Adipocyte (in vitro differentiated cells): Measurements from ENCODE around the gene IL17RD.

Source experiments
- DNase-seq: peaks from one replicate; pipeline ENCODE4 v3.0.0-alpha.2; 2015; ENCODE audit warnings: low read depth
- H3K27me3 ChIP-seq: replicated peaks from 2 replicates; pipeline ENCODE4 v1.7.0; 2013; ENCODE audit warnings: mild to moderate bottlenecking, low read length, moderate library complexity; ENCODE audit not compliant: control insufficient read depth, insufficient read depth
- H3K36me3 ChIP-seq: 2 replicates; pipeline ENCODE4 v1.7.0; 2013; ENCODE audit warnings: low read length, mild to moderate bottlenecking, moderate library complexity; ENCODE audit not compliant: control insufficient read depth, insufficient read depth, severe bottlenecking
- H3K4me1 ChIP-seq: 2 replicates; pipeline ENCODE4 v1.7.0; 2013; ENCODE audit warnings: mild to moderate bottlenecking, low read length, moderate library complexity; ENCODE audit not compliant: control insufficient read depth, insufficient read depth
- H3K4me3 ChIP-seq: 2 replicates; pipeline ENCODE4 v1.7.0; 2013; ENCODE audit warnings: mild to moderate bottlenecking, low read length, moderate library complexity
- H3K9ac ChIP-seq: 2 replicates; pipeline ENCODE4 v1.7.0; 2013; ENCODE audit warnings: mild to moderate bottlenecking, low read length, moderate library complexity
- H3K9me3 ChIP-seq: 2 replicates; pipeline ENCODE4 v1.7.0; 2013; ENCODE audit warnings: mild to moderate bottlenecking, low read length, moderate library complexity; ENCODE audit not compliant: control insufficient read depth

Gene IL17RD

DNA sequence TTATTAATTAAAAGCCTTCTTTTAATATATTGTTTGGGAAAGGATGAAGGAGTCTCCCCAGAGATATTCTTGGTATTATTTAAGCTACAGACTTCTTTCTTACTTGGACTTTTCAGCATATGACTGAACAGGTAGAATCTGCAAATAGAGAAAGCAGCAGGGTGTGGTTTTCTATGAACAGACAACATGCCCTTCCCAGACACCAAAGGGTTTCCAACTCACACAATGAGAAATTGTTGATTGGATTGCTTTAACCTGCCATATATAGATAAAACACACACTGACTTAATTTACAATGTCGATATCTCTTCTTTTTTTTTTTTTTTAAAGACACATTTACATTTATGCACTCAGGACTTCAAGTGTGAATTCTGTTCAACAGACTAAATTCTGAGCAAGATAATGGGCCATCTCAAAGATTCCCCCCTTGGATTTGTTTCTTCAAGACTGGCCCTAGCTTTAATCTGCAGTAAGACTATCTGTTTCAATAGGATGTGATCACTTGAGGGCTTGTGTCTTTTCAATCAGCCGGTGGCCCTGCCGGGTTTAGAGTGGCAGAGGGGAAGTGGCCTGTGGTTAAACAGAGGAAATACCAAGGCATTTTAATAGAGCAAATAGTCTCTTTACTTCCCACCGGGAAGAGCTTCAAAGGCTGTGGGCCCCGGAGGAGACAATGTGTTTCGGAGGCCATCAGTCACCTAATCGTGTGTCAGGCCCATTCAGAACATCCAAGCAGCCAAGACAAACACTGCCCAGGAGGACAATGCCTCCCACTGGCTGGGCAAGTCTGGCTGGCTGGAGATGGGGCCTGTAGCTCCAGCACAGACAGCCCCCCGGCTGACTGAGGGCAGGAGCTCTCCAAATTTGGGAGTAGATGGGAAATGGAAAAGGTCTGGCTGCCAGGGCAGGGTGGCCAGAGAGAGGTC lies 6.1 kb downstream of the IL17RD start:
- H3K36me3 ChIP-seq, result no peaks in the 10 kb centered on the region
- peaks cover 3% of the 10 kb centered on the region for H3K4me1 ChIP-seq
- H3K9me3 ChIP-seq, result no peaks in the 10 kb centered on the region
- H3K9ac ChIP-seq, result no peak overlapping the region
- peaks cover 4% of the 10 kb centered on the region for H3K27me3 ChIP-seq
- DNase-seq, result no peak
- H3K4me3 ChIP-seq, result no peak overlapping the region

DNA sequence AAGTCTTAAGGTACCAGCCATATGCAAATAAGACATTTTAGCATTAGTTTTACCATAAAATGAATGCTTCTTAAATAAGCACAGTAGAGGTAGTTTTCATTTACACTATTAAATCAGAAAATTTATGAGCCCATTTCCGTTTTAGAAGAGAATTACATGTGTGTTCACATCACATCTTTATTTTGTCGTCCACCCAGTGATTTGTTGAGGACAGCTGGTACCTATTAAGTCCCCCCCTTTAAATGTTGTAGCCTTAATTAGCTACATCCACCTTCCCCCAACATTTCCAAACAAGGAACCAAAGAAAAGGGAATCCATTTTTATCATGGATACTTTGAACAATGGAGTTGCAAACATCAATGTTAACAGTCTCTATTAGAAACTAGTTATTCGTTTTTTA lies 6.8 kb downstream of the IL17RD start:
- H3K9me3 ChIP-seq, result no peaks in the 10 kb centered on the region
- no peak overlapping the region for H3K9ac ChIP-seq
- no peak overlapping the region for H3K4me3 ChIP-seq
- DNase-seq, result no peak
- H3K4me1 ChIP-seq, result no peaks in the 10 kb centered on the region
- H3K36me3 ChIP-seq, result no peaks in the 10 kb centered on the region
- peaks cover 4% of the 10 kb centered on the region for H3K27me3 ChIP-seq

DNA sequence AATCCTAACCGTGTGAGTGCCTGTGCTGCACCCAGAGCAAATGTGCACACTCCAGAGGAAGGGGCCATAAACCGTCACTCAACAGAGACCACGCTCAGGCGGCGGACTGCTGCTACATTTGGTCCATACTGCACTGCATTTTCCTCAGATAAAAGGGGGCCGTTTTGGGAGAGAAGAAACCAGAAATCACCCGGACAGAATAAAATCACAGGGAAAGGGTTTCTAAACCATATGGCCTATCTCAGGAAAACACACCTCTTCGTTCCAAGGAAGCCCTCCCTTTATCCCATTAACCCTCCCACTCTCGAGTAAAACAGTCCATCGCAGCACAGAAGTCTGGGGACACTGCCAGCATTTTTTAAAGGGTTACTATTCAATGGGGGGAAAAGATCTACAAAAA lies 7.6 kb downstream of the IL17RD start:
- peaks cover under 1% of the 10 kb centered on the region for H3K27me3 ChIP-seq
- H3K36me3 ChIP-seq, result no peaks in the 10 kb centered on the region
- H3K9ac ChIP-seq, result no peak overlapping the region
- peaks cover 5% of the 10 kb centered on the region for H3K4me1 ChIP-seq
- no peak overlapping the region for H3K4me3 ChIP-seq
- DNase-seq, result no peak
- H3K9me3 ChIP-seq, result no peaks in the 10 kb centered on the region

DNA sequence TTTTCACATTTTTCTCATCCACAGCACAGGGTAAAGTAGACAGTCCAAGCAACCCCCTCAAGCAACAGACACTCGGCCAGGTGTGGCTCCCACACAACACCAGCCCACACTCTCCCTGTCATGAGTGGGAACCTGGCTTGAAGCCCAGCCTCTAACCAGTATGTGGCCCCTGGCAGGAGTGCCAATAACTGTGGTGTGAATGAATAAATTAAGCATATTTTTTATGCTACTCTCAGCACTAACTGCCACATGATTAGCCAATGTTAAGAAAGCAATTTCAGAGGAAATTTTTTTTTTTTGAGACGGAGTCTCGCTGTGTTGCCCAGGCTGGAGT lies 9.9 kb downstream of the IL17RD start:
- Histone ChIP-seq H3K4me1 (peaks cover 27% of the 10 kb centered on the region), H3K9me3 (no peaks in the 10 kb centered on the region), H3K4me3 (no peak overlapping the region), H3K27me3 (no peaks in the 10 kb centered on the region), H3K9ac (no peak overlapping the region), H3K36me3 (no peaks in the 10 kb centered on the region)
- DNase-seq, result no peak

DNA sequence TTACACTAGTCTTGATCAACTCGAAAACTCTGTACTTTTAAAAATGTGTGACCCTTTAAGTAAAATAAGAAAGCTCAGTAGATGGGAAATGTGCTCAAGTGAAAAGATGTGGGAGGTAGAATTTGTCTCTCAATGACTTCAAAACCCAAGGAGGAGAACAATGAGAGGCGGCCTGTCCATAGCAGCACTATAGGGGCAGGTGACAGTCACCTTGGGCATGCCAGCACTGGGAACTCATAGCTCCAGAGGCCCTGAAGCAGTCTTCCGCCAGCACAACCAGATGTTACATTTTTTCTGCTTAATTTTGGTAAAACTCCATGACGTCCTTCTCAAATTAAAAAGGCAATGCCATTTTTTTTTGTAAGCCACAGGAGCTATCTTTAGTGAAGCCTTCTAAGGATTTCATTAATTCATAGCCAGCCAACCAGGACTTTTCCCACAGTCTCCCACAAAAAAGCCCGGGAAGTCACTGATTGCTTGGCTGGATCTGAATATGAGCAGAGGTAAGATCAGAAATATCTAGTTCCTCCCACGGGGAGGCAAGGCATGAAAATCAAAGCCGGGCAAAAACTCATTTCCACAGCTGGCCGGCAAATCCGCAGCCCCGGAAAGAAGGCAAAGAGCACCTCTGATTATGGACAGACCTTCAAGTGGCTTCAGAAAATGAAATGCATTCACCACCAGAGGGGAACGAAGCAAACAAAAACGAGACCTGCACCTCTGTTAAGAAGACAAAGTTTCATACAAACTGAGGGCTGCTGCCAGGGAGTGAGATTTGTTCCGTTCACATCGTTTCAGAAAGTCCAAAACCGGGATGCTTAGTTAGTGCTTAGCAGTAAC lies 10.5 kb downstream of the IL17RD start:
- no peak for DNase-seq
- H3K9me3 ChIP-seq, result no peaks in the 10 kb centered on the region
- H3K4me1 ChIP-seq, result peaks cover 27% of the 10 kb centered on the region
- no peak overlapping the region for H3K4me3 ChIP-seq
- H3K9ac ChIP-seq, result no peak overlapping the region
- H3K36me3 ChIP-seq, result no peaks in the 10 kb centered on the region
- H3K27me3 ChIP-seq, result no peaks in the 10 kb centered on the region

DNA sequence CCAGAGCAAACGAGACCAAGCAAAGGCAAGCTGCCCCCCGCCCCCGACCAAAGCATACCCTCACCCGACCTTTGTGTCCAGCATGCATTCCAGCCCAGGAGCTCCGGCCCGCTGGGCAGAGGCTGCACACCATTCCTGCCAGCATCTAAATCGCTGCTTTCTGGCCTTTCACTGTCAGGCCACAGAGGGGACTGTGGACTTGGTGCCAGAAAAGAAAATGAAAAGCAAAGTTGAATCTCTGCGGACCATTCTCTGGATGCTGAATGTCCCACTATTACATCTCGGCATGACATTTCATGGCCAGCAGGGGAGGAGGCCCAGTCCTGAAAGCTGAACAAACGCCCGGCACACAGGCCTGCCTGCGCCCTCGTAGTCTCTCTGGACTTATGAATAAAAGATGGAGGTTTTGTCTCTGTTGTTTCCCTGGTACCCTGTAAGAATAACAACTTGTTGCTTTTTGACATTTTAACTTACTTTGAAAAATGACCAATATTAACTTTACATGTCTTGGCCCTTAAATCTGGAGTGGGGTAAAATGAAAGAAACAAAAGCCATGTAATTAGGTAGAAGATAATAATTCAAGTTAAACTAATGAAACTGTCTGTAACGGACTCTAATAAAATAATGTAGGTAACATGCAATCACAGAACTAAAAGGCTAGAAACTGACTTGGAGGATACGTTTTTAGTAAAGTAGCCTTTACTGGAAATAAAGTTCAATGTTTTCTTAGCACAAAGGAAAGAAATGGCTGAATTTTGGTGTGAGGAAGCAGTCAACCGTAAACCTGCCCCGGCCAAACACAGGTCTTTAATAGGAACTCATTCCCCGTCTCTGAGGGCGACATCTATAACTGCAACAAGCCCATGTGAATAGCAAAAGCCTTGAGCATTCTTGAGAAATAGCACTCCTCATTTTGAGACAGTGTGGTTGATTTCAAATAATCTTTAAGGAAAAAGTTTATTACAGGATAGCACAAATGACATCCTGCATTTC lies 12.7 kb downstream of the IL17RD start:
- Histone ChIP-seq H3K4me1 (peaks cover 27% of the 10 kb centered on the region), H3K36me3 (no peaks in the 10 kb centered on the region), H3K9me3 (no peaks in the 10 kb centered on the region), H3K9ac (peak overlapping the region; percentile 55), H3K27me3 (no peaks in the 10 kb centered on the region), H3K4me3 (peak overlapping the region; percentile 61)
- DNase-seq, result no peak

DNA sequence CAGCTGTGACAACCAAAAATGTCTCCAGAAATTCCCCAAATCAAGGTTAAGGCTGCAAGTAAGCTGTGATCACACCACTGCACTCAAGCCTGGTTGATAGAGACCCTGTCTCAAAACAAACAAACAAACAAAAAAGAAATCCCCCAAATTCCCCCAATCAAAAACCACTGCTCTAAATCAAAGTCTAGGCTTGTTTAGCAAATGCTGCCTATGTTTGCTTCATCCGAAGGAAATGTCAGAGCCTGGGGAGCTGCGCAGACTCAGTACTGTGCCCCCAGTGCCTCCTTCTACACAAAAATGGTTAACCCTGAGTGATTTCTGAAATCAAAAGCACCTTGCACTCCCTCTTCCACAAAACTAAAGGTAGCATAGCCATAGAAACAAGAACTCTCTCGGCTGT lies 13.4 kb downstream of the IL17RD start:
- Histone ChIP-seq H3K36me3 (no peaks in the 10 kb centered on the region), H3K4me1 (peaks cover 27% of the 10 kb centered on the region)

DNA sequence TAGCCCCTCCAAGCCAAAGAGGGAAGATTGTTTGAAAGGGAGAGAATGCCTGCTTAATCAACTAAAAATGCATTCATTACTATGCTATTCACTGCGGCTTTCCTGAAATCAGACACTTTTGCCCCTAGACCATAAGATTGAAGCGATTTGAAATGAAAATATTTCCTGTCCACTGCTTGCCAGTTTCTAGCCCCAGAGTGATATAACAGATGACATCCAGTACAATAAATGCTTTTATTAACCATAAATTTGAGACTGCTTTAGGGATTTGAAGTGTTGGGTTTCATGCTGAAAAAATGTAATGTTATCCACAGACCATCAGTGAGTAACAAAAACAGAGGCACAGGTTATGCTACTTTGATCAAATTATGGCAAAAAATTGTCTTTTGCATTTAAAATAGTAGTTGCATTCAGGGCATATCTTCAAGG lies 14.1 kb downstream of the IL17RD start:
- peak; percentile 76 for DNase-seq
- Histone ChIP-seq H3K4me3 (no peak overlapping the region), H3K4me1 (peaks cover 27% of the 10 kb centered on the region), H3K9ac (no peak overlapping the region), H3K27me3 (no peaks in the 10 kb centered on the region), H3K9me3 (no peaks in the 10 kb centered on the region), H3K36me3 (no peaks in the 10 kb centered on the region)

More for the DNA sequence above, 13.4 kb downstream of the IL17RD start:
- no peak for DNase-seq
- Histone ChIP-seq H3K9me3 (no peaks in the 10 kb centered on the region), H3K4me3 (peak overlapping the region; percentile 61), H3K9ac (peak overlapping the region; percentile 55), H3K27me3 (no peaks in the 10 kb centered on the region)

DNA sequence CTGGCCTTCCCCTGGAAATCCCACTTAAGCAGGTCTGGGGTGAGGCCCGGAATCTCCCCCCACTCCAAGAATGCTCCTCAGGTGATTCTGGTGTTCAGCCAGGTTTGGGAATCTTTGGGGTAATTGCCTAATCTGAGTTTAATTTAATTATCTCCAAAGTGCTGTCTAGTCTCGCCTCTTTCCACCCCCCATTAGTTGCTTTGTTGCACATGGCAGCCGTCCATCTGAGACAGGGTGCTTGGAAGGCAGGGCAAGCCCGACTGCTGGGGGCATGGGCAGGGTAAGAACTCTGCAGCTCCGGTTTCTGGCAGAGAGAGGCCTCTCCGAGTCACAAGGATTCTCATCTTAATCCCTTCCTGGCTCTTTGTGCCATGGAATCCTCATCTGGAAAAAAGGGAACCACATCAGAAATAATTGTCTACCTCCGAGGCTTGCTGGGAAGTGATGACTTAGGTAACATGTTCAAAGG lies 15.0 kb downstream of the IL17RD start:
- H3K27me3 ChIP-seq, result no peaks in the 10 kb centered on the region
- H3K9ac ChIP-seq, result no peak overlapping the region
- no peaks in the 10 kb centered on the region for H3K36me3 ChIP-seq
- H3K9me3 ChIP-seq, result no peaks in the 10 kb centered on the region
- no peak overlapping the region for H3K4me3 ChIP-seq
- DNase-seq, result peak; percentile 65
- peaks cover 27% of the 10 kb centered on the region for H3K4me1 ChIP-seq

DNA sequence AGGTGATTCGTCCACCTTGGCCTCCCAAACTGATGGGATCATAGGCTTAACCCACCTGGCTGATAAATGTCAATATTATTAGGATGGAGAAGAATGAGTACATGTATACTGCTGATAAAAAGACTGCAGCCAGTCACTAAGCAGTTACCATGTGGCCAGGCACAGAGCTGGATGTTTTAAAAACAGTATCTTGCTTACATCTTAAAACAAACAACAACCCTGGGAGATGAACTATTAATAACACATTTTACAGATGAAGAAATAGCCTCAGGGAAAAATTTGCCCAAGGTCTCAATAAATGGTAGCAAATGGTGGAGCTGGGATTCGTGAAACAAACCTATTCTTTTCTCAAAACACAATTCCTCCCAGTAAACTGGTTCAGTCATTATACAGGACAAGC lies 18.1 kb downstream of the IL17RD start:
- Histone ChIP-seq H3K9ac (no peak overlapping the region), H3K4me3 (no peak overlapping the region), H3K4me1 (peaks cover 20% of the 10 kb centered on the region), H3K9me3 (no peaks in the 10 kb centered on the region), H3K36me3 (no peaks in the 10 kb centered on the region), H3K27me3 (no peaks in the 10 kb centered on the region)
- peak; percentile 31 for DNase-seq
